HepG2 (cell line): ENCODE measurements around the gene WDR5B. TPM values are rescaled to one million over a fixed set of nuclear protein-coding genes. Genes with fewer than 3 reads are reported as not detected.

Experiments
- HNRNPH1 ChIP-seq: fragments of 200-400 bp; formaldehyde crosslinking; optimal IDR thresholded peaks from 2 replicates; pipeline ENCODE3; 2017; ENCODE audit warnings: mild to moderate bottlenecking, low read depth, low read length
- JUNB ChIP-seq: sonication (generic); formaldehyde crosslinking; IDR thresholded peaks from 2 replicates; pipeline ENCODE4 v1.8.0; 2022; ENCODE audit warnings: missing genetic modification reagents, mild to moderate bottlenecking, borderline replicate concordance
- KDM5A ChIP-seq: fragments of 200-600 bp; sonication (generic); IDR thresholded peaks from 2 replicates; pipeline ENCODE4 v1.7.0; 2018; ENCODE audit warnings: antibody characterized with exemption, mild to moderate bottlenecking, low read length, borderline replicate concordance
- MAFF ChIP-seq: IDR thresholded peaks from 2 replicates; pipeline ENCODE4 v1.6.1; 2011; ENCODE audit warnings: low read depth, low read length, improper control_type of control experiment
- RBFOX2 ChIP-seq: fragments of 200-400 bp; formaldehyde crosslinking; IDR thresholded peaks from 2 replicates; pipeline ENCODE4 v1.6.1; 2017; ENCODE audit warnings: low read depth, mild to moderate bottlenecking, low read length
- RXRA ChIP-seq: sonication (generic); formaldehyde crosslinking; IDR thresholded peaks from 2 replicates; pipeline ENCODE4 v1.5.1; 2020; ENCODE audit warnings: missing genetic modification reagents
- SRSF1 ChIP-seq: fragments of 200-400 bp; formaldehyde crosslinking; optimal IDR thresholded peaks from 2 replicates; pipeline ENCODE3; 2017; ENCODE audit warnings: mild to moderate bottlenecking, low read depth, low read length, moderate library complexity
- ZFY ChIP-seq: sonication (generic); formaldehyde crosslinking; IDR thresholded peaks from 2 replicates; pipeline ENCODE4 v1.4.0; 2020; ENCODE audit warnings: missing genetic modification reagents
- ZNF136 ChIP-seq: sonication (generic); formaldehyde crosslinking; IDR thresholded peaks from 2 replicates; pipeline ENCODE4 v1.8.1; 2022; ENCODE audit warnings: low read depth, mild to moderate bottlenecking, moderate library complexity, missing genetic modification reagents
- ZNF253 ChIP-seq: sonication (generic); formaldehyde crosslinking; IDR thresholded peaks from 2 replicates; pipeline ENCODE4 v1.8.0; 2022; ENCODE audit warnings: mild to moderate bottlenecking, missing genetic modification reagents, borderline replicate concordance
- ZNF883 ChIP-seq: sonication (generic); formaldehyde crosslinking; IDR thresholded peaks from 2 replicates; pipeline ENCODE4 v1.5.1; 2020; ENCODE audit warnings: mild to moderate bottlenecking, missing genetic modification reagents; ENCODE audit errors: not compliant biosample characterization
- polyA plus RNA-seq, 8 experiments: library from polyadenylated mRNA; depleted of rRNA in 3 of 8; stranded (reverse) in 7 of 8; unstranded in 1 of 8; fragments of >200 nt; fragmentation: Illumina TruSeq in 4 of 8; extraction: Trizol in 4 of 8; gene quantifications; 2 replicates each; pipeline versions ENCODE4 v1.2.1 to v1.2.3, GENCODE V29; 2011 to 2016; ENCODE audit warnings: low read depth in 4 of 8, missing spikeins in 1 of 8, mixed read lengths in 1 of 8; ENCODE audit not compliant: insufficient read depth in 1 of 8
- total RNA-seq, 5 experiments: library from RNA; depleted of rRNA; stranded (reverse); fragments of >200 nt; fragmentation: Illumina TruSeq; extraction: Trizol; gene quantifications; 2 replicates each; pipeline ENCODE4 v1.2.3, GENCODE V29; 2016; ENCODE audit warnings: low read depth in 1 of 5
- TF ChIP-seq, protein P1 (sequence below): sonication (generic); formaldehyde crosslinking; IDR thresholded peaks from 2 replicates; pipeline ENCODE4 v1.4.0; 2020; ENCODE audit warnings: mild to moderate bottlenecking, missing genetic modification reagents, borderline replicate concordance
- TF ChIP-seq, protein P2 (sequence below): sonication (generic); formaldehyde crosslinking; IDR thresholded peaks from 2 replicates; pipeline ENCODE4 v1.5.1; 2020; ENCODE audit warnings: missing genetic modification reagents, mild to moderate bottlenecking, borderline replicate concordance
- TF ChIP-seq, protein P3 (sequence below): sonication (generic); formaldehyde crosslinking; IDR thresholded peaks from 2 replicates; pipeline ENCODE4 v1.4.0; 2020; ENCODE audit warnings: missing genetic modification reagents
- TF ChIP-seq, protein P4 (sequence below): sonication (generic); formaldehyde crosslinking; IDR thresholded peaks from 2 replicates; pipeline ENCODE4 v1.4.0; 2020; ENCODE audit warnings: missing genetic modification reagents
- TF ChIP-seq, protein P5 (sequence below): IDR thresholded peaks from 2 replicates; pipeline ENCODE4 v1.6.1; 2016; ENCODE audit warnings: mild to moderate bottlenecking, missing biosample characterization, missing genetic modification reagents

The WDR5B gene
- total and polyA plus RNA-seq, 2 of the 13 experiments (the other 11 are each of a cell fraction or from before 2014, with no cell fraction given), result 2.5 to 3.6 TPM

DNA sequence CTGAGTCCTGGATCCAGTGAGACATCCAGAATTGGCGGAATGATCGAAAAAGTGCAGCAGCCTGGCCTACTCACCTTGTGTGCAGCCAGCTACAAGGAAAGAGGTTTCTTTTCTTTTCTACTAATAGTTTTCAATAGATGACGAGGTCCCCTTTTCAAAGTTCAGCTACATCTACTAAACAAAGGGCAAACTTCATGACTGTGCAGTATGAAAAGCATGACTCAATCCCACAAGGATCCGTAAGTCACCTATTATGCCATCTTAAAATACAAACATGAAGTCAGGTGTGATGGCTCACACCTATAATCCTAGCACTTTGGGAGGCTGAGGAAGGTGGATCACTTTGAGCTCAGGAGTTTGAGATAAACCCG lies 49.5 kb downstream of the WDR5B start (continued):
- TF ChIP-seq, protein P1, sequence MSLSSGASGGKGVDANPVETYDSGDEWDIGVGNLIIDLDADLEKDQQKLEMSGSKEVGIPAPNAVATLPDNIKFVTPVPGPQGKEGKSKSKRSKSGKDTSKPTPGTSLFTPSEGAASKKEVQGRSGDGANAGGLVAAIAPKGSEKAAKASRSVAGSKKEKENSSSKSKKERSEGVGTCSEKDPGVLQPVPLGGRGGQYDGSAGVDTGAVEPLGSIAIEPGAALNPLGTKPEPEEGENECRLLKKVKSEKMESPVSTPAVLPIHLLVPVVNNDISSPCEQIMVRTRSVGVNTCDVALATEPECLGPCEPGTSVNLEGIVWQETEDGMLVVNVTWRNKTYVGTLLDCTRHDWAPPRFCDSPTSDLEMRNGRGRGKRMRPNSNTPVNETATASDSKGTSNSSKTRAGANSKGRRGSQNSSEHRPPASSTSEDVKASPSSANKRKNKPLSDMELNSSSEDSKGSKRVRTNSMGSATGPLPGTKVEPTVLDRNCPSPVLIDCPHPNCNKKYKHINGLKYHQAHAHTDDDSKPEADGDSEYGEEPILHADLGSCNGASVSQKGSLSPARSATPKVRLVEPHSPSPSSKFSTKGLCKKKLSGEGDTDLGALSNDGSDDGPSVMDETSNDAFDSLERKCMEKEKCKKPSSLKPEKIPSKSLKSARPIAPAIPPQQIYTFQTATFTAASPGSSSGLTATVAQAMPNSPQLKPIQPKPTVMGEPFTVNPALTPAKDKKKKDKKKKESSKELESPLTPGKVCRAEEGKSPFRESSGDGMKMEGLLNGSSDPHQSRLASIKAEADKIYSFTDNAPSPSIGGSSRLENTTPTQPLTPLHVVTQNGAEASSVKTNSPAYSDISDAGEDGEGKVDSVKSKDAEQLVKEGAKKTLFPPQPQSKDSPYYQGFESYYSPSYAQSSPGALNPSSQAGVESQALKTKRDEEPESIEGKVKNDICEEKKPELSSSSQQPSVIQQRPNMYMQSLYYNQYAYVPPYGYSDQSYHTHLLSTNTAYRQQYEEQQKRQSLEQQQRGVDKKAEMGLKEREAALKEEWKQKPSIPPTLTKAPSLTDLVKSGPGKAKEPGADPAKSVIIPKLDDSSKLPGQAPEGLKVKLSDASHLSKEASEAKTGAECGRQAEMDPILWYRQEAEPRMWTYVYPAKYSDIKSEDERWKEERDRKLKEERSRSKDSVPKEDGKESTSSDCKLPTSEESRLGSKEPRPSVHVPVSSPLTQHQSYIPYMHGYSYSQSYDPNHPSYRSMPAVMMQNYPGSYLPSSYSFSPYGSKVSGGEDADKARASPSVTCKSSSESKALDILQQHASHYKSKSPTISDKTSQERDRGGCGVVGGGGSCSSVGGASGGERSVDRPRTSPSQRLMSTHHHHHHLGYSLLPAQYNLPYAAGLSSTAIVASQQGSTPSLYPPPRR (CRISPR knock-in tag), result no peak
- TF ChIP-seq, protein P2, sequence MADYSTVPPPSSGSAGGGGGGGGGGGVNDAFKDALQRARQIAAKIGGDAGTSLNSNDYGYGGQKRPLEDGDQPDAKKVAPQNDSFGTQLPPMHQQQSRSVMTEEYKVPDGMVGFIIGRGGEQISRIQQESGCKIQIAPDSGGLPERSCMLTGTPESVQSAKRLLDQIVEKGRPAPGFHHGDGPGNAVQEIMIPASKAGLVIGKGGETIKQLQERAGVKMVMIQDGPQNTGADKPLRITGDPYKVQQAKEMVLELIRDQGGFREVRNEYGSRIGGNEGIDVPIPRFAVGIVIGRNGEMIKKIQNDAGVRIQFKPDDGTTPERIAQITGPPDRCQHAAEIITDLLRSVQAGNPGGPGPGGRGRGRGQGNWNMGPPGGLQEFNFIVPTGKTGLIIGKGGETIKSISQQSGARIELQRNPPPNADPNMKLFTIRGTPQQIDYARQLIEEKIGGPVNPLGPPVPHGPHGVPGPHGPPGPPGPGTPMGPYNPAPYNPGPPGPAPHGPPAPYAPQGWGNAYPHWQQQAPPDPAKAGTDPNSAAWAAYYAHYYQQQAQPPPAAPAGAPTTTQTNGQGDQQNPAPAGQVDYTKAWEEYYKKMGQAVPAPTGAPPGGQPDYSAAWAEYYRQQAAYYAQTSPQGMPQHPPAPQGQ (CRISPR knock-in tag), result no peak
- no peak for TF ChIP-seq ZNF136 (CRISPR knock-in tag)
- no peak for TF ChIP-seq HNRNPH1
- peak; percentile 65 for TF ChIP-seq MAFF
- TF ChIP-seq, protein P3, sequence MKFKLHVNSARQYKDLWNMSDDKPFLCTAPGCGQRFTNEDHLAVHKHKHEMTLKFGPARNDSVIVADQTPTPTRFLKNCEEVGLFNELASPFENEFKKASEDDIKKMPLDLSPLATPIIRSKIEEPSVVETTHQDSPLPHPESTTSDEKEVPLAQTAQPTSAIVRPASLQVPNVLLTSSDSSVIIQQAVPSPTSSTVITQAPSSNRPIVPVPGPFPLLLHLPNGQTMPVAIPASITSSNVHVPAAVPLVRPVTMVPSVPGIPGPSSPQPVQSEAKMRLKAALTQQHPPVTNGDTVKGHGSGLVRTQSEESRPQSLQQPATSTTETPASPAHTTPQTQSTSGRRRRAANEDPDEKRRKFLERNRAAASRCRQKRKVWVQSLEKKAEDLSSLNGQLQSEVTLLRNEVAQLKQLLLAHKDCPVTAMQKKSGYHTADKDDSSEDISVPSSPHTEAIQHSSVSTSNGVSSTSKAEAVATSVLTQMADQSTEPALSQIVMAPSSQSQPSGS, result no peak
- no peak for TF ChIP-seq ZFY (CRISPR knock-in tag)
- TF ChIP-seq, protein P4, sequence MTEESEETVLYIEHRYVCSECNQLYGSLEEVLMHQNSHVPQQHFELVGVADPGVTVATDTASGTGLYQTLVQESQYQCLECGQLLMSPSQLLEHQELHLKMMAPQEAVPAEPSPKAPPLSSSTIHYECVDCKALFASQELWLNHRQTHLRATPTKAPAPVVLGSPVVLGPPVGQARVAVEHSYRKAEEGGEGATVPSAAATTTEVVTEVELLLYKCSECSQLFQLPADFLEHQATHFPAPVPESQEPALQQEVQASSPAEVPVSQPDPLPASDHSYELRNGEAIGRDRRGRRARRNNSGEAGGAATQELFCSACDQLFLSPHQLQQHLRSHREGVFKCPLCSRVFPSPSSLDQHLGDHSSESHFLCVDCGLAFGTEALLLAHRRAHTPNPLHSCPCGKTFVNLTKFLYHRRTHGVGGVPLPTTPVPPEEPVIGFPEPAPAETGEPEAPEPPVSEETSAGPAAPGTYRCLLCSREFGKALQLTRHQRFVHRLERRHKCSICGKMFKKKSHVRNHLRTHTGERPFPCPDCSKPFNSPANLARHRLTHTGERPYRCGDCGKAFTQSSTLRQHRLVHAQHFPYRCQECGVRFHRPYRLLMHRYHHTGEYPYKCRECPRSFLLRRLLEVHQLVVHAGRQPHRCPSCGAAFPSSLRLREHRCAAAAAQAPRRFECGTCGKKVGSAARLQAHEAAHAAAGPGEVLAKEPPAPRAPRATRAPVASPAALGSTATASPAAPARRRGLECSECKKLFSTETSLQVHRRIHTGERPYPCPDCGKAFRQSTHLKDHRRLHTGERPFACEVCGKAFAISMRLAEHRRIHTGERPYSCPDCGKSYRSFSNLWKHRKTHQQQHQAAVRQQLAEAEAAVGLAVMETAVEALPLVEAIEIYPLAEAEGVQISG (CRISPR knock-in tag), result no peak
- TF ChIP-seq RXRA (CRISPR knock-in tag), result 0 out of 2 replicates have a peak, but pooled peaks have one; percentile 0
- no peak for TF ChIP-seq KDM5A
- no peak for TF ChIP-seq ZNF883 (CRISPR knock-in tag)
- no peak for TF ChIP-seq ZNF253
- no peak for TF ChIP-seq RBFOX2
- no peak for TF ChIP-seq JUNB
- no peak for TF ChIP-seq SRSF1
- TF ChIP-seq, protein P5, sequence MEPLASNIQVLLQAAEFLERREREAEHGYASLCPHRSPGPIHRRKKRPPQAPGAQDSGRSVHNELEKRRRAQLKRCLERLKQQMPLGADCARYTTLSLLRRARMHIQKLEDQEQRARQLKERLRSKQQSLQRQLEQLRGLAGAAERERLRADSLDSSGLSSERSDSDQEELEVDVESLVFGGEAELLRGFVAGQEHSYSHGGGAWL (CRISPR knock-in tag), result no peak
